ENCODE results near the gene KLF16. TPM values are rescaled to one million over a fixed set of nuclear protein-coding genes. Genes with fewer than 3 reads are reported as not detected.

Gene KLF16
- total RNA-seq, 4 donors from 2014 or later = 4.6 to 8.4 (median 7.0) TPM

GRCh38 chr19:1813192-1814182 lies 49.9 kb downstream of the KLF16 start:
- no peaks in the 10 kb centered on the region for H3K9me3 ChIP-seq
- peaks cover 3 to 40% (median 27%) of the 10 kb centered on the region in 3 donors for H3K36me3 ChIP-seq
- 59 to 71% methylated on average over 20 to 21 of the region's 21 CpGs for WGBS, 2 donors
- H3K27me3 ChIP-seq = no peaks in the 10 kb centered on the region
- no peak for DNase-seq (ENCODE audit: low spot score in 2 of 2)
- TF ChIP-seq EP300 (IDR thresholded peaks at IDR 0.05) = no peak
- H3K4me1 ChIP-seq = peaks cover 3 to 24% (median 12%) of the 10 kb centered on the region in 4 donors
- peak overlapping the region in 3 of 4 donors; percentile 71 to 87 (median 76) for H3K27ac ChIP-seq
- peak overlapping the region in 3 of 4 donors; percentile 24 to 56 (median 49) for H3K4me3 ChIP-seq

GRCh38 chr19:1812426-1813191 lies 50.8 kb downstream of the KLF16 start:
- peak; percentile 83 to 86 for DNase-seq (ENCODE audit: low spot score in 2 of 2)
- H3K4me3 ChIP-seq = peak overlapping the region; percentile 24 to 56 (median 40)
- H3K36me3 ChIP-seq = peaks cover 0 to 32% (median 19%) of the 10 kb centered on the region in 3 donors
- H3K4me1 ChIP-seq = peaks cover 3 to 24% (median 12%) of the 10 kb centered on the region in 4 donors
- 1% methylated on average over 41 to 47 of the region's 47 CpGs for WGBS, 2 donors
- no peaks in the 10 kb centered on the region for H3K9me3 ChIP-seq
- H3K27me3 ChIP-seq = no peaks in the 10 kb centered on the region
- peak overlapping the region; percentile 56 to 87 (median 74) for H3K27ac ChIP-seq
- TF ChIP-seq CTCF (IDR thresholded peaks at IDR 0.05) = peak in 4 of 5 experiments; percentile 34 to 54 (median 41)
- peak in 1 of 2 donors; percentile 30 for TF ChIP-seq POLR2A (IDR thresholded peaks at IDR 0.05)
- peak; percentile 45 to 47 for TF ChIP-seq EP300 (IDR thresholded peaks at IDR 0.05)

- DNase-seq (ENCODE audit: low spot score in 2 of 2) = no peak
- WGBS, 2 donors = 0 to 3% methylated on average over 6 to 8 of the region's 48 CpGs
- H3K4me3 ChIP-seq = peak within 1 kb of the TSS; percentile 24 to 56 (median 40)
- H3K27ac ChIP-seq = peak within 1 kb of the TSS; percentile 56 to 87 (median 74)
- no peaks in the 10 kb centered on the region for H3K27me3 ChIP-seq
- H3K4me1 ChIP-seq = peaks cover 3 to 24% (median 12%) of the 10 kb centered on the region in 4 donors
- no peaks in the 10 kb centered on the region for H3K9me3 ChIP-seq
- peak in 1 of 5 experiments; percentile 30 for TF ChIP-seq CTCF (IDR thresholded peaks at IDR 0.05)
- no peak for TF ChIP-seq POLR2A (IDR thresholded peaks at IDR 0.05)
- no peak for TF ChIP-seq EP300 (IDR thresholded peaks at IDR 0.05)
- H3K36me3 ChIP-seq = peaks cover 0 to 25% (median 14%) of the 10 kb centered on the region in 3 donors
These were observed 51.4 kb downstream of the KLF16 start, which contains the start of gene ATP8B3 for GRCh38 chr19:1811942-1812425. Gene ATP8B3 (minus strand): TSS chr19:1812276. CDS start chr19:1811736, 540 bp downstream.

- TF ChIP-seq CTCF (IDR thresholded peaks at IDR 0.05) (no peak), POLR2A (IDR thresholded peaks at IDR 0.05) (no peak), EP300 (IDR thresholded peaks at IDR 0.05) (no peak)
- peak; percentile 25 to 26 for DNase-seq (ENCODE audit: low spot score in 2 of 2)
- Histone ChIP-seq H3K27ac (peak overlapping the region; percentile 56 to 87 (median 74)), H3K27me3 (no peaks in the 10 kb centered on the region), H3K4me3 (peak overlapping the region in 3 of 4 donors; percentile 32 to 56 (median 49)), H3K36me3 (peaks cover 0 to 20% (median 9%) of the 10 kb centered on the region in 3 donors), H3K9me3 (no peaks in the 10 kb centered on the region), H3K4me1 (peaks cover 3 to 24% (median 12%) of the 10 kb centered on the region in 4 donors)
- 16 to 25% methylated on average over 12 to 13 of the region's 13 CpGs for WGBS, 2 donors
These were observed 51.9 kb downstream of the KLF16 start for GRCh38 chr19:1811472-1811894.

All from tibial nerve (tissue), 4 donors.